ENCODE measurements around the gene VKORC1L1.
"Not testable (repeated sequence)": the region's sequence is repeated elsewhere in the genome, so short reads cannot be mapped to it uniquely, and the experiment has no call there.

Gene VKORC1L1

GRCh38 chr7:65885533-65885932 lies 12.7 kb downstream of the VKORC1L1 start:
- not testable (repeated sequence) for DNase-seq (ENCODE audit: low read depth)

DNA sequence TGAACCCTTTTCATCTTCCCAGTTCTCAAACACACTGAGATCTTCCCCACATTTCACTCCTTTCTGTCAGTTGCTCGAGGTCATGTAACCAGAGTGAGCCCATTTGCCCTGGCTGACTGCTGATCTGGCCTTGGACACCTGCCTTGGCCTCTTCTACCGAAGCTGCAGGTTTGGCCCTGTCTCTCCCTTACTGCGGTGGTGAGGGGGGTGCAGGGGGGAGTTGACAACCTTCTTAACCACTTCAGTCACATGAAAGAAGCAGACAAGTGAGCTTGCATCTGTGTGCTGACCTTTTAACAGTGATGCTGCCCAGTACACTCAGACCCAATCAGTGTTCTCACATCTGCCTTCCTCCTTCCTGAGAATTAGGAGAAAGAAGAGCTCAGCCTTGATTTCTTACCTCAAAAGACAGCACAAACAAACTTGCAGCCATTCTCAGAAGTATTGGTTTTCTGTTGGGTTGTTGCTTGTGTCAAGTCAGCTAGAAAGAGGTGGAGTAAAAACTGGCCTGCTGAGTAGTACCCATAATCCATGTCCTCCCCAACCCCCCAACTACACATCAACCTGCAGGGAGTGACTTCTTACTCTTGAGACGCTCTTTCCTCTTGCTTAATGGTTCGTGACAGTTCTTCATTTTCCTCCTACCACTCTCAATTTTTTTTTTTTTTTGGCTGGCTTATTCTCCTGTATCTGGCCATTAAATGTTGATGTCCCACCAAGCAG lies 15.7 kb downstream of the VKORC1L1 start:
- not testable (repeated sequence) for DNase-seq (ENCODE audit: low read depth)

DNA sequence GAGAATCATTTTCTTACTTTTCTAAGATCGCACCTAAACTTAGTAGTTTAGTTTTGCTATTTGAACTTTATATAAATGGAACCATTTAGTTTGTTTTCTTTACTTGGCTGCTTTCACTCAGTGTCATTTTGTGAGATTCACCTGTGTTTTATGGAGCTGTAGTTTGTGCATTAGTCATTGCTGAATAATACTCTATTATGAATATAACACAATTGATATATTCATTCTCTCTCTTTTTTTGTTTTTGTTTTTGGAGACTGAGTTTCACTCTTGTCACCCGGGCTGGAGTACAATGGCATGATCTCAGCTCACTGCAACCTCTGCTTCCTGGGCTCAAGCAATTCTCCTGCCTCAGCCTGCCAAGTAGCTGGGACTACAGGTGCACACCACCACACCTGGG lies 16.8 kb downstream of the VKORC1L1 start:
- not testable (repeated sequence) for DNase-seq (ENCODE audit: low read depth)

DNA sequence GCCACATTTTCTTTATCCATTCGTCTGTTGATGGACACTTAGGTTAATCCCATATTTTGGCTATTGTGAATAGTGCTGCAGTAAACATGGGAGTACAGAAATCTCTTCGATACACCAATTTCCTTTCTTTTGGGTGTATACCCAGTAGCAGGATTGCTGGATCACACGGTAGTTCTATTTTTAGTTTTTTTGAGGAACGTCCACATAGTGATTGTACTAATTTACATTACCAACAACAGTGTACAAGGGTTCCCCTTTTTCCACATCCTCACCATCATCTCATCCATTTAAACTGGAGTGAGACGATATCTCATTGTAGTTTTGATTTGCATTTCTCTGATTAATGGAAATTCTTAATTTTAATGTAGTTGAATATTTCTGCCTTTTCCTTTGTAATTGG lies 19.3 kb downstream of the VKORC1L1 start:
- DNase-seq (ENCODE audit: low read depth), result no peak

DNA sequence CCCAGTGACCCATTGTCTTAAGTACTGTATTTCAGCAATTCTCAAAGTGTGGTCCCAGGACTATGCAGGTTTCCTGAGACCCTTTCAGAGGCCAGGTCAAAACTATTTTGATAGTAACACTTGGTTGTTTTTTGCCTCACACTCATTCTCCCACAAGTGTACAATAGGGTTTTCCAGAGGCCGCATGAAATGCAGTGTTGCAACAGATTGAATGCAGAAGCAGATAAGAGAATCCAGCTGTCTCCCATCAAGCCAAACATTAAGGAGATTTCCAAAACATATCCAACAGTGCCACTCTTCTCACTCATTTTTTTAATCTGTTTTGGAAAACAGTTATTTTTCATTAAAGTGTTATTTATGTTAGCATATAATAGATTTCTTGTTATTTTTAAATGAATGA lies 20.0 kb downstream of the VKORC1L1 start:
- no peak for DNase-seq (ENCODE audit: low read depth)

DNA sequence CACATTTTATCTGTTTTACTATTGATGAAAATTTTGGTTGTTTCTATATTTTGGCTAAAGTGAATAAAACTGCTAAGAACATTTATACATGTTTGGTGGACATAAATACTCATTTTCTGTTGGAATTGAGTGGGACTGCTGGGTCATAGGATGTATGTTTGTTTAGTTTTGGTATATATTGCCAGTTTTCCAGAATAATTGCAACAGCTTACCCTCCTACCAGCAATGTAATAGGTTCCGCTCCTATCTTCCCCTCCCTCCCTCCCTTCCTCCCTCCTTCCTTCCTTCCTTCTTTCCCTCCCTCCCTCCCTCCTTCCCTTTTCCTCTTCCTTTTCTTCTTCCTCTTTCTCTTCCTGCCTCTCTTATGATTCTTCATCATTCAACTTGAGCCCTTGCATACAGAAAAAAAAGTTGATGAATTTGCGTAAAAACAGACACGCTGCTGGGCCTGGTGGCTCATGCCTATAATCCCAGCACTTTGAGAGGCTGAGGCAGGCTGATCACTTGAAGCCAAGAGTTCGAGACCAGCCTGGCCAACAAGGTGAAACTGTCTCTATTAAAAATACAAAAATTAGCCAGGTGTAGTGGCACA lies 23.5 kb downstream of the VKORC1L1 start:
- no peak for DNase-seq (ENCODE audit: low read depth)

DNA sequence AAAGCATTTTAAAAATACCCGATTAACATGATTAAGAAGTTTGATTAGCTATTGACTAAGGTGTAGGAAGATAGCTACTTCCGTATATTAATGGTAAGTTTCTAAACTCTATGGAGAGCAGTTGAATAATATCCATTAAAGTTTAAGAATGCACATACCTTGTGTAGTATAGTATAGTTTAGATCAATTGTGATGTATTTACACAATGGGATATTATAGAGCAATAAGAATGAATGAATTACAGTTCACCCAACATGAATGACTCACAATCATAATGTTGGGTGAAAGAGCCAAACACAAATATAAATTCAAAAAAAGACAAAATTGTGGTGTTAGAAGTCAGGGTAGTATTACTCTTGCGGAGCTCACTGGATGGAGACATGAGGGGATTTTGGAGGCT lies 24.4 kb downstream of the VKORC1L1 start:
- not testable (repeated sequence) for DNase-seq (ENCODE audit: low read depth)

DNA sequence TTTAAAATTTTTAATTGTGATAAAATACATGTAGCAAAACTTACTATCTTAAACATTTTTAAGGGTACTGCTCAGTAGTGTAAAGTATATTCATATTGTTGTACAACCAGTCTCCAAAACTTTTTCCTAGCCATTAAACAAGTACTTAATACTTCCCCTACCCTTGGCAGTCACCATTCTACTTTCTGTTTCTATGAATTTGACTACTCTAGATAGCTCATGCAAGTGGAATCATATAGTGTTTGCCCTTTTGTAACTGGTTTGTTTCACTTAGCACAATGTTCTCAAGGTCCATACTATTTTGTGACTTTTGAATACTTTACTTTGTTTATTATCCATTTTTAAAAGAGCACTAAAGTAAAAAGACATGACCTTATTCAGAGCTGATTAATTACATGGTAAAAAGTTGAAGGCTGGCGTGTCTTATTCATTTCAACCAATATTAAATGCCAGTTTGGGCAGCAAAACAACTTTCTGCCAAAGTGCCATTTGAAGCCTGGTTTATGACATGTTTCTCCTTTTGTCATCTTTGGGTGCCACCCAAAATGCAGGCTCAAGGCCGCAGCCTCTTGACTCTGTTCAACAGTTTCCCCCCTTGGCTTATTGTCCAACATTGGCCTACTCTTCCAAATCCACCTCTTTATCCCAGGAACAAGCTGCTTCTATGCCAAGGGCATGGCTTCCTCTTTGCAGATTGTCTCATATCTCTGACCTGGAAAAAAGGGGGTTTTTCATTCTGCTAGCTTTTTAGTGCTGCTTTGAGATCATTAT lies 26.0 kb downstream of the VKORC1L1 start:
- not testable (repeated sequence) for DNase-seq (ENCODE audit: low read depth)

- no peak for DNase-seq (ENCODE audit: low read depth)
These were observed 29.4 kb downstream of the VKORC1L1 start for GRCh38 chr7:65902306-65902705.

DNA sequence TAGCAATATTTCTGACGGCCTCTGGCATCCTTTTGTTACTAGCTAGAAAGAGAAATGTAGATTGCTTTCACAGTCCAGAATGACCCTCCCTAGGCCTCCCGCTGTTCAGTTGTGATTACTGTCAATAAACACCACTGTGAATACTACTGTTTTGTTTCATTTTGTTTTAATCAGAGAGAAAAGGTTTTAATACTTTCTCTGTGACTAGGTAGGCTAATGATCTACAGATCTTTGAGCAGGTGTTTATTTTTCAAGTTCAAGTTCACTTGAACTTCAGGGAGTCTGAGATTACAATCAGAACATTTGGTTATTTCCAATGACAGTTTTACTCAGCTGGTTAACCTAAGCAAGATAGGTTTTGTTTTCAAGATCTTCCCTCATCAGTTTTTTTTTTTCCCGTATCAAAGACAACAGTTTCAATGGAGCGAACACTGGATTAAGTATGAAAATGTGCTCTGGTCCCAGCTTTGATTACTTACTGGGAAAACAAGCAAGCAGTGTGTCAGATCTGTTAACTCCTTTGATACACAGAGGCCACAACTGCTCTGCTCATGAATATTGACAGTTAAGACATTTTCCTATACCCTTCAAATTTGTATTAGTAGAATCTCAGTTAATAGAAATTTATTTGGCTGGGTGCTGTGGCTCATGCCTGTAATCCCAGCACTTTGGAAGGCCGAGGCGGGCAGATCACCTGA lies 34.8 kb downstream of the VKORC1L1 start:
- no peak for DNase-seq (ENCODE audit: low read depth)

- no peak for DNase-seq (ENCODE audit: low read depth)
These were observed 37.4 kb downstream of the VKORC1L1 start for GRCh38 chr7:65910237-65910636.

- DNase-seq (ENCODE audit: low read depth), result no peak
These were observed 39.4 kb downstream of the VKORC1L1 start for GRCh38 chr7:65912237-65912636.

DNA sequence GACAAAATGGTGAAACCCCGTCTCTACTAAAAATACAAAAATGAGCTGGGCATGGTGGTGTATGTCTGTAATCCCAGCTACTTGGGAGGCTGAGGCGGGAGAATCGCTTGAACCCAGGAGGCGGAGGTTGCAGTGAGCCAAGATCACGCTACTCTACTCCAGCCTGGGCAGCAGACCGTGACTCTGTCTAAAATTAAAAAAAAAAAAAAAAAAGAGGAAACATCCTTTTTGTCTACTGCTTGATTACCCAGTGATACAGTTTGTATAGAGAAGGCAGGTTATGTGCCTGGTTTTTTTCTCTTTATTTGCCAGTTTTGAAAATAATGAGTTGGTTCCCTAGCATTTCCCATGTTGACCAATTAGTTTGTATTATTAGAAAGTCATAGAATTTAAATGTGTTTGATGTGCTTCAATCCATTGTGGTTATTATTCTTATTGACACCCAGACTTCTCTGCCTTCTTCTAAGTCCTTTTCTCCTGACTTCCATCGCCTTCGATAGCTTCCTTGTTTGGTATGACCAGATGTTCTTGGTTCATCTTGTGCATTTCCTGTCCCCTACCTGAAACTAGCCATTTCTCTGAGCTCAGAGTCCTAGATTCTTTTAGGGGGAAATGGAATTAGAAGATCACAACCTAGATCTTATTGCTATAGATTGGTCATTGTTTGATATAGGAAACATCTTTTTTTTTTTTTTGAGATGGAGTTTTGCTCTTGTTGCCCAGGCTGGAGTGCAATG lies 43.2 kb downstream of the VKORC1L1 start:
- no peak for DNase-seq (ENCODE audit: low read depth)

DNA sequence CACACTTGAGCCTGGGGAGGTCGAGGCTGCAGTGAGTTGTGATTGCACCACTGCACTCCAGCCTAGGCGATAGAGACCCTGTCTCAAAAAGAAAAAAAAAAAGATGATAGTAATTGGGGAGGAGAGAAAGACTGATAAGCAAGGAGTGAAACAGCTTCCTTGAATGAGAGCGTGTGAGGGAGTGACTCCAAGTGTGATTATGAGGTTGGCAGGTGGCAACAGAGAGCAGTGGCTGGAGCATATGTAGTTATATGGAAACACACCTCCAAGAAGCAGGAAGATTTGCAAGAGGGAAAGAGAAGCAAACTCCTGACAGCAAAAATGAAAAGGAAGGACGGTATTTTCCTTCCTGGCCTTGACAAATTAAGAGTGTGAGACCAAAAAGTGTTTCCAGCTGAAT lies 50.4 kb downstream of the VKORC1L1 start:
- no peak for DNase-seq (ENCODE audit: low read depth)

DNA sequence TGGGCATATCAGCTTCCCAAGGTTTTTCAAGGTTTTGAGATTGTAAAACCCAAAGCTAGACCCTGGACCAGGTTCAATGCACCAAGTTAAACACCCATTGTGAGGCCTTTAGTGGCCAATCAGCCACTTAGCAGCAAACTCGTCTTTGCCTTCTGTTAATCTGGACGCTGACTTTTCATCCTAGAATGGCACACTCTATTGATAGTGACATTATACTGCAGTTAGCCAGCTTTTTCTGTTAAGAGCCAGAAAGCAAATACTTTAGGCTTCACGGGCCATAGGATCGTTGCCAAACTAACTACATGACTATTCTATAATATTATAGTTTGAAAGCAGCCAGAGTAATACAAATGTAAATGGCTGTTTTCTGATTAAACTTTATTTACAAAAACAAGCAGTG lies 51.3 kb downstream of the VKORC1L1 start:
- DNase-seq (ENCODE audit: low read depth), result no peak

DNA sequence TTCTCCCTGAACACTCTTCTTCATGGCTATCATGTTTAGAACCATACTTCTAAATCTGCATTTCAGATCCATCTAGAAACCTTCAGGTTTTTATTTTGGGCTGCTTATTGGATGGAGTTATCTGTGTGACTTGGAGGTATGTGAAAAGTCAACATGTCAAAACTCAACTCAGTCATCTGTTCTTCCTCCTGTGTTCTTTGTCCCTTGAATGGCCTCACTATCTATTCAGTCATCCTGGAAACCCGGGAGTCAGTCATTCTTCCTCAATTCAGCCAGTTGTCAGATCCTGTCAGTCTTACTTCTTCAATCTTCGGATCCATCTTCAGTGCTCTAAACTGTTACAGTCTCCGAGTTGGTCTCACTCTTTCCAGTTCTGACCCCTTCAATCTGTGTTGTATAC lies 52.2 kb downstream of the VKORC1L1 start:
- no peak for DNase-seq (ENCODE audit: low read depth)

DNA sequence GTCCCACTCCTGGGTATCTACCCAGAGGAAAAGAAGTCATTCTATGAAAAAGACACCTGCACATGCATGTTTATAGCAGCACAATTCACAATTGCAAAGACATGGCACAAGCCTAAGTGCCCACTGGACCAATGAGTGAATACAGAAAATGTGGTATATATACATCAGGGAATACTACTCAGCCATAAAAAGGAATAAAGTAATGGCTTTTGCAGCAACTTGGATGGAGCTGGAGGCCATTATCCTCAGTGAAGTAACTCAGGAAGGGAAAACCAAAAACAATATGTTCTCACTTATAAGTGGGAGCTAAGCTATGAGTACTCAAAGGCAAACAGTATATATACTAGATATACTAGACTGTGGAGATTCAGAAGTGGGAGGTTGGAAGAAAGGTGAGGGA lies 53.7 kb downstream of the VKORC1L1 start:
- no peak for DNase-seq (ENCODE audit: low read depth)

- no peak for DNase-seq (ENCODE audit: low read depth)
These were observed 54.9 kb downstream of the VKORC1L1 start for GRCh38 chr7:65927489-65928448.

GRCh38 chr7:65931685-65932084 lies 58.8 kb downstream of the VKORC1L1 start:
- no peak for DNase-seq (ENCODE audit: low read depth)

DNA sequence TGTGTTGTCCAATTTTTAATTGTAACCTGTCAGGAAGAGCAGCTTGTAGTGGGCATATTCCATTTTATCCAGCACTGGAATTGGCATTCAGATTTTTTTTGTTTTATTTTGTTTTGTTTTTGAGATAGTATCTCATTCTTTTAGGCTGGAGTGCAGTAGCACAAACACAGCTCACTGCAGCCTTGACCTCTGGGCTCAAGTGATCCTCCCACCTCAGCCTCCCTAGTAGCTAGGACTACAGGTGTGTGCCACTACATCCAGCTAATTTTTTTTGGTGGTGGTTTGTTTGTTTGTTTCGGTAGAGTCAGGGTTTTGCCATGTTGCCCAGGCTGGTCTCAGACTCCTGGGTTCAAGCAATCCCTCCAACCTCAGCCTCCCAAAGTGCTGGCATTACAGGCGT lies 64.4 kb downstream of the VKORC1L1 start:
- DNase-seq (ENCODE audit: low read depth), result no peak

Measured in non-pigmented ciliary epithelial cell (primary cell).